Panc1 (cell line): ENCODE data around the gene CFAP299. TPM values are rescaled to one million over a fixed set of nuclear protein-coding genes. Genes with fewer than 3 reads are reported as not detected.
"Not testable (repeated sequence)": the region's sequence is repeated elsewhere in the genome, so short reads cannot be mapped to it uniquely, and the experiment has no call there.

Source experiments
- ATAC-seq: fragments of 200-7000 bp; cut with Tn5 transposase; 2 replicates; pipeline ENCODE4 v1.9.1; 2020; ENCODE audit warnings: mild to moderate bottlenecking, moderate library complexity
- BruUV-seq: library from RNA; stranded (reverse); fragments of 400-500 nt; replicated peaks from 2 replicates; lab custom pipeline; 2021; lab: Mats Ljungman, UMichigan
- CTCF ChIA-PET: fragments of 300-600 bp; sonication (Branson Sonifier 250); formaldehyde crosslinking; loops from one replicate; lab custom pipeline; 2022; ENCODE audit warnings: antibody characterized with exemption; lab: Charles Lee
- POLR2A ChIA-PET: fragments of 300-600 bp; sonication (Branson Sonifier 250); formaldehyde crosslinking; loops from one replicate; lab custom pipeline; 2022; ENCODE audit warnings: antibody characterized with exemption; lab: Charles Lee
- DNase-seq: peaks from one replicate; pipeline ENCODE4 v3.0.0-alpha.2; 2010; ENCODE audit warnings: low read depth, low spot score
- H3K27ac ChIP-seq: 2 replicates; pipeline ENCODE4 v1.5.1; 2011; ENCODE audit warnings: mild to moderate bottlenecking, low read length, inconsistent platforms
- H3K27me3 ChIP-seq: fragments of 200-500 bp; sonication (Bioruptor generic); 2 replicates; pipeline ENCODE4 v1.6.0; 2014; ENCODE audit warnings: low read length, inconsistent platforms; ENCODE audit not compliant: control insufficient read depth, insufficient read depth
- H3K36me3 ChIP-seq: fragments of 200-500 bp; sonication (Bioruptor generic); 2 replicates; pipeline ENCODE4 v1.5.1; 2014; ENCODE audit warnings: inconsistent platforms, mild to moderate bottlenecking, low read length, moderate library complexity; ENCODE audit not compliant: control insufficient read depth, insufficient read depth
- H3K4me1 ChIP-seq: 2 replicates; pipeline ENCODE4 v1.5.1; 2011; ENCODE audit warnings: inconsistent platforms, mild to moderate bottlenecking, low read length, moderate library complexity; ENCODE audit not compliant: control insufficient read depth, insufficient read depth
- H3K4me3 ChIP-seq, 2 experiments: 2 replicates each; pipeline ENCODE4 v1.5.1; 2011 to 2012; ENCODE audit warnings: low read depth in 2 of 2, low read length in 2 of 2, mild to moderate bottlenecking in 2 of 2, inconsistent platforms in 1 of 2, moderate library complexity in 1 of 2
- H3K9me3 ChIP-seq: fragments of 200-500 bp; sonication (Bioruptor generic); 2 replicates; pipeline ENCODE4 v1.5.1; 2014; ENCODE audit warnings: low read depth, mild to moderate bottlenecking, inconsistent platforms, low read length, moderate library complexity; ENCODE audit not compliant: control insufficient read depth, insufficient read depth
- CTCF ChIP-seq: fragments of 450-650 bp; IDR thresholded peaks from 2 replicates; pipeline ENCODE4 v1.5.1; 2017; ENCODE audit warnings: mild to moderate bottlenecking
- POLR2AphosphoS5 ChIP-seq: IDR thresholded peaks from 2 replicates; pipeline ENCODE4 v1.6.1; 2012; ENCODE audit warnings: mild to moderate bottlenecking, low read depth, low read length, moderate library complexity
- REST ChIP-seq, 2 experiments: IDR thresholded peaks; 2 replicates each; pipeline ENCODE4 v1.6.1; 2011 to 2012; ENCODE audit warnings: low read depth in 2 of 2, control low read depth in 1 of 2, low read length in 1 of 2, mild to moderate bottlenecking in 1 of 2, moderate library complexity in 1 of 2; ENCODE audit not compliant: insufficient read depth in 1 of 2
- SIN3A ChIP-seq: IDR thresholded peaks from 2 replicates; pipeline ENCODE4 v1.6.1; 2012; ENCODE audit warnings: low read depth, mild to moderate bottlenecking, low read length, moderate library complexity, borderline replicate concordance; ENCODE audit not compliant: insufficient read depth
- TCF7L2 ChIP-seq: IDR thresholded peaks from 2 replicates; pipeline ENCODE4 v1.6.1; 2011; ENCODE audit warnings: mild to moderate bottlenecking, low read depth, low read length, inconsistent platforms
- in situ Hi-C: cut with HindIII; loops from 2 replicates; pipeline ENCODE4 v1.10.0; 2016; ENCODE audit warnings: low sequenced_read_pairs, low pct_unique_long_range_greater_than_20kb
- intact Hi-C: fragments of 100-400 bp; cut with micrococcal nuclease; formaldehyde crosslinking; loops from one replicate; pipeline ENCODE4 v1.10.0; 2022; ENCODE audit not compliant: unreplicated experiment
- total RNA-seq: library from RNA; stranded (reverse); gene quantifications from one replicate; pipeline ENCODE4 v1.2.1, GENCODE V29; 2021; ENCODE audit not compliant: unreplicated experiment

CFAP299 gene
- total RNA-seq, 1 experiment from 2014 or later = not detected

- in situ Hi-C loops (no loop called here), intact Hi-C loops (no loop called here)
- DNase-seq (no peak), ATAC-seq (no peak)
- Histone ChIP-seq H3K27me3 (no peaks in the 10 kb centered on the region), H3K4me1 (no peaks in the 10 kb centered on the region), H3K27ac (no peak overlapping the region), H3K36me3 (no peaks in the 10 kb centered on the region), H3K4me3 (no peak overlapping the region), H3K9me3 (no peaks in the 10 kb centered on the region)
- BruUV-seq = no TSS peak
- TF ChIP-seq TCF7L2 (no peak), REST (IDR thresholded peaks at IDR 0.05; ENCODE audit: insufficient read depth in 1 of 2, low read depth in 2 of 2, low read length in 1 of 2) (no peak), POLR2AphosphoS5 (no peak), CTCF (no peak), SIN3A (no peak)
- POLR2A ChIA-PET = no interaction called here
- CTCF ChIA-PET = no interaction called here
These were observed 102.5 kb downstream of the CFAP299 start for GRCh38 chr4:80438016-80438415.

- H3K4me1 ChIP-seq, intact Hi-C loops, CTCF ChIA-PET, ATAC-seq, H3K27me3 ChIP-seq, POLR2A ChIA-PET, BruUV-seq, H3K4me3 ChIP-seq, H3K27ac ChIP-seq, H3K36me3 ChIP-seq, H3K9me3 ChIP-seq, in situ Hi-C loops, DNase-seq: not testable (repeated sequence)
These were observed 103.9 kb downstream of the CFAP299 start for GRCh38 chr4:80439294-80440061.

GRCh38 chr4:80446248-80446647 is 110.7 kb downstream of the CFAP299 start:
- DNase-seq (no peak), ATAC-seq (no peak)
- TF ChIP-seq REST (IDR thresholded peaks at IDR 0.05; ENCODE audit: insufficient read depth in 1 of 2, low read depth in 2 of 2, low read length in 1 of 2) = no peak
- TF ChIP-seq CTCF = no peak
- no peak for TF ChIP-seq SIN3A
- no peak for TF ChIP-seq TCF7L2
- no peak for TF ChIP-seq POLR2AphosphoS5
- H3K36me3 ChIP-seq = no peaks in the 10 kb centered on the region
- no peak overlapping the region for H3K4me3 ChIP-seq
- no peak overlapping the region for H3K27ac ChIP-seq
- no peaks in the 10 kb centered on the region for H3K4me1 ChIP-seq
- in situ Hi-C loops = no loop called here
- BruUV-seq = no TSS peak
- ChIA-PET CTCF (no interaction called here), POLR2A (no interaction called here)
- intact Hi-C loops = no loop called here
- no peaks in the 10 kb centered on the region for H3K9me3 ChIP-seq
- no peaks in the 10 kb centered on the region for H3K27me3 ChIP-seq
